UCSD-AML1 (cell line): Measurements from ENCODE around the gene ADAMTSL5.
"Not testable (repeated sequence)": the region's sequence is repeated elsewhere in the genome, so short reads cannot be mapped to it uniquely, and the experiment has no call there.

Source experiments
- DNase-seq: peaks from one replicate; lab custom pipeline; 2025; ENCODE audit not compliant: unreplicated experiment; lab: John Stamatoyannopoulos, UW

Gene ADAMTSL5

DNA sequence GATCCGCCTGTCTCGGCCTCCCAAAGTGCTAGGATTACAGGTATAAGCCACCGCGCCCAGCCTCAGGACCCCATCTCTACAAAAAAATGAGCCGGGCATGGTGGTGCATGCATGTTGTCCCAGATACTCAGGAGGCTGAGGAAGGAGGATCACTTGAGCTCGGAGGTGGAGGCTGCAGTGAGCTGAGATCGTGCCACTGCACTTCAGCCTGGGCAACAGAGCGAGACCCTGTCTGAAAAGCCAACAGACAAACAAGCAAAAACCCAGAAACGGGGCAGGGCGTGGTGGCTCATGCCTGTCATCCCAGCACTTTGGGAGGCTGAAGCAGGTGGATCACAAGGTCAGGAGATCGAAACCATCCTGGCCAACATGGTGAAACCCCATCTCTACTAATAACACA, 18.0 kb upstream of the ADAMTSL5 start:
- DNase-seq: not testable (repeated sequence)

DNA sequence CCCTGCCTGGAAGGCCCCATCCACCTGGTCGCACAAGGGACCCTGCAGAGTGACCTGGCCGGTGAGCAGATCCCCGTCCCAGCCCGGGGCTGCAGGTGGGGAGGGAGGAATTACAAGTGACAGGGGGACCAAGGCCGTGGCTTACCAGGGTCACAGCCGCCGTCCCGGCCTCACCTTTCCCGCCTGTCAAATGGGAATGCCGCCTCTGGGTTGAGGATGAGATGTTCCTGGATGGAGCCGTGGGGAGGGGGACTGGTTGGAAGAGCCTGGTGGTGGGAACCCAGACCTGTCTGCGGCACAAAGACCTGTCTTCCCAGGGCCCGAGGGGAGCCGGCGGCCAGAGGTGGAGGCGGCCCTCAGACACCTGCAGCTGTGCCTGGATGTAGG, 16.6 kb upstream of the ADAMTSL5 start:
- DNase-seq: no peak

GRCh38 chr19:1528596-1529429, 16.0 kb upstream of the ADAMTSL5 start:
- DNase-seq: no peak

- DNase-seq: no peak
Measured at GRCh38 chr19:1527650-1528309, 15.0 kb upstream of the ADAMTSL5 start.

GRCh38 chr19:1526979-1527649, 14.3 kb upstream of the ADAMTSL5 start:
- no peak for DNase-seq

DNA sequence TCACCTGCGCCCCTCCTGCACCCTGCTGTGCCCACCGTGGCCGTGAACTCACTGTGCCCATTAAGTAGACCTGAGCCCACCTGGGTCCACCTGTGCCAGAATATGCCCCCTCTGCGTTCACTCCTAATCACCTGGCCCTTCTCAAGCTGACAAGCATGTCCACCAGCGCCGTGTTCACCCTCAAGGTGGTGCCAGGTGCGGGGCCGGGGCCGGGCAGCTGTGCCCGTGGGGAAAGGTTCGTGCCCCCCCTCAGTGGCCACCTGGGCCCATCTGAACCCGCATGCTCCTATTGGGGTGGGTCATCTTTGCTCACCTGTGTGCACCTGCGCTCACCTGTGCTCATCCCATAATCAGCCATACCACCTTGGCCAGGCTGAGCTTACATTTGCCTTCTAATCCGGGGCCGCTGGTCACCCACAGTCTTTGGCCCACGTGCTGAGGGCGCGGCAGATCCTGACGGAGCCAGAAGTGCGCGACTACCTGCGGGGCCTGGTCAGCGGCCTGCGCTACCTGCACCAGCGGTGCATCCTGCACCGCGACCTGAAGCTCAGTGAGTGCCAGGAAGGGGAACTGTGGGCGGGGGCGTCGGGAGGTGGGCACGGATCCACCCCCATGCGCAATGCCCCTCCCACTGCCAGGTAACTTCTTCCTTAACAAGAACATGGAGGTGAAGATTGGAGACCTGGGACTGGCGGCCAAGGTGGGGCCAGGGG, 13.4 kb upstream of the ADAMTSL5 start:
- DNase-seq: no peak

DNA sequence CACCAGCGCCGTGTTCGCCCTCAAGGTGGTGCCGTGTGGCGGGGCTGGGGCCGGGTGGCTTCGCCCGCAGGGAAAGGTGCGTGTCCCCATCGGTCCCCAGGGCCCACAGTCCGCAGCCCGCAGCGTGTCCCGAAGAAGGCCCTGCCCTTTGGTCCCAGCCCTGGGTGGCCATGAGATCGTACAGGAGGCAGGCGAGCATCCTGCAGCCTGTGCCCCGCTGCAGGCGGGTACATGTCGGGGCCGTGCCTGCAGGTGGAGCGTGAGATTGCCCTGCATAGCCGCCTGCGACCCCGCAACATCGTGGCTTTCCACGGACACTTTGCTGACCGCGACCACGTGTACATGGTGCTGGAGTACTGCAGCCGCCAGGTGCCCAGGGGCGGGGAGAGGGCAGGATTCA, 12.5 kb upstream of the ADAMTSL5 start:
- DNase-seq: no peak

DNA sequence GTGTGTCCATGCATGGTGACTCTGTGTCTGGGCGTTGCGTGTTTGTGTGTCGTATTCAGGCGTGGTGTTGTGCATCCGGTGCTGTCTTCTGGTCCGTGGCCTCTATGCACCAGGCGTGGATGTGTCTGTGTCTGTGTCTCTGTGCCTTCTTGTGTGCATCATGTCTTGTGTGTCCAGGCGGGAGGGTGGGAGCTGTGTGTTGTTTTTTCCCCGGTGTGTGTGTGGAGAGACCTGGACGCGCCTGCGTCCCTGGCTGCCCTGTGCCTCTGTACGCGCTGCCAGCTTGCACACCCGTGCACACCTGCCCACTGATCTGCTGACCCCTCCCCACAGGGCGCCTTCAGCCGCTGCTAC, 12.1 kb upstream of the ADAMTSL5 start:
- no peak for DNase-seq

DNA sequence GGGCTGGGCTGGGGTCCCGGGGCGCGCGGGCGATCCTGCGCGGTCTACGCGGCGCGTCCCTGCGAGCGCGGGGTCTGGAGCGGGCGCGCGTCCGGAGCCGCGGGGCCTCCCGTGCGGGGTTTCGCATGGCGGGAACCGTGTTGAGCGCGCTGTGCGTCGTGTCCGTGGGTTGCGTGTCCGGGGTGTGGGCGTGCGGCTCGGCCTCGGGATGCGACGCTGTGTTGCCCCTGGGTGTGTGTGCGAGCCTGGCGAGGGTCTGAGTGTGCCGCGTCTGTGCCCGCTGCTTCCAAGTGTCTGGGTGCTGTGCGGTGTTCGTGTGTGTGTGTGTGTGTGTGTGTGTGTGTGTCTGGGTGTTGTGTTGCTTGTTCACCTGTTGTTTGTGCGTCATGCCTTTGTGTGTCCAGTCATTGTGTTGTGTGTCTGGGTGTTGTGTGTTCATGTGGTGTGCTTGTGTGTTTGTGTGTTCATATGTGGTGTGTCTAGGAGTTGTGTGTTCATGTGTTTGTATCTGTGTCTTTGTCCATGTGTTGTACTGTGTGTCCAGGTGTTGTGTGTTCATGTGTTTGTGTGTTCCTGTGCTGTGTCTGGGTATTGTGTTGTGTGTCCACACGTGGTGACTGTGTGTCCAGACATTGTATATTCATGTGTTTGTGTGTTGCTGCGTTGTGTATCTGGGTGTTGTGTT, 11.6 kb upstream of the ADAMTSL5 start:
- DNase-seq: no peak

DNA sequence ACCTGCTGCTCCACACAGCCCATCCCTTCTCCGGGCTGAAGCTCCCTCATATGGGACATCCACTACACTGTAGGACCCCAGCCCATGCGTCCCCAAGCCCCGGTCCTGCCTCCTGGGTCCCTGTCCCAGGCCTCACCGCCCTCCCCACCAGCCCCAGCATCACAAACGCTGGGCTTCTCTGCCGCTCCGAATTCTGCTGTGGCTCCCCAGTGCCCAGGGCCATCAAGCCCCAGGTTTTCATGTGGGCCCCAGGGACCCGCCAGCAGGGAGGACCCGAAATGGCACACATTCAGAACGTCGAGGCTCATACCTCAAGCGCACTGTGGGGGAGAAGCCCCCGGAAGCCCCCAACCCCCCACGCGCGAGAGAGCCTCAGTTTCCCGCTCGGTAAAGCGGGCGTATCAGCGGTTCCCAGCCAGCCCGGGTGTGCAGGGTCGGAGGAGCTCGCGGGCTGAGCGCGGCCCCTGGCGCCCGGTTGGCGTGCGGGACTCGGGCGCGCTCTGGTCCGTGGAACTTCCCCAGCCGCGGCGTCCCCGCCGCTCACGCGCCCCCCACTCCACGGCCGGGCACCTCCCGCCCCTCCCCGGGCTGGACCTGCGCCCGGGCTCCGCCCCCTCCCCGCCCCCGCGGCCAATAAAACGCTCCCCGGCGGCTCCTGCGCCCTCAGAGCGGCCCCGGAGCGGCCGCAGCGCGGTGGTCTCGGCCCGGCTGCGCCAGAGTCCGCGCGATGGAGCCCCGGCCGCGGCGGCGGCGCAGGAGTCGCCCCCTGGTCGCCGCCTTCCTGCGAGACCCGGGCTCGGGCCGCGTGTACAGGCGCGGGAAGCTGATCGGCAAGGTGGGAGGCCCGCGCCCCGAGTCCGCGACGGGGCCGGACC, 10.8 kb upstream of the ADAMTSL5 start, which contains the start of gene PLK5:
Gene PLK5 (plus strand): TSS at position 666 of the 875 bp plus-strand sequence. CDS start 2,920 bp downstream, outside the sequence.
- DNase-seq: no peak

DNA sequence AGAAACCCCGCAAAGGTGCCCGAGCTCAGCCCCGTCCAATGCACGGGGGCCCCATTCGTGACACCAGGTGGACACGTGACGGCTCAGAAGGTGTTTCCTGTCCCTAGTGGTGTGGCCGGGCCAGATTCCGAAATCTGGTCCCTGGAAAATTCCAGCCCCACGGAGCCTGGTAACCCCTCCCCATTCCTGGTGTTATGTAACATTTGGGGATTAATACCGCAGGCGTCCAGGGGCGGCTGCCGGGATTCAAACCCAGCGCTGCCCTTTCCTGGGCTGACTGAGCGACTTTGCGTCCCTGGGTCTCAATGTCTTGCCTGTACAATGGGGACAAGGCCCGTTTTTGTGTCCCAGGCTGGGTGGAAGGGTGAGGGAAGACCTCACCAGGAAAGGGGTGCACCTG, 10.0 kb upstream of the ADAMTSL5 start:
- no peak for DNase-seq

DNA sequence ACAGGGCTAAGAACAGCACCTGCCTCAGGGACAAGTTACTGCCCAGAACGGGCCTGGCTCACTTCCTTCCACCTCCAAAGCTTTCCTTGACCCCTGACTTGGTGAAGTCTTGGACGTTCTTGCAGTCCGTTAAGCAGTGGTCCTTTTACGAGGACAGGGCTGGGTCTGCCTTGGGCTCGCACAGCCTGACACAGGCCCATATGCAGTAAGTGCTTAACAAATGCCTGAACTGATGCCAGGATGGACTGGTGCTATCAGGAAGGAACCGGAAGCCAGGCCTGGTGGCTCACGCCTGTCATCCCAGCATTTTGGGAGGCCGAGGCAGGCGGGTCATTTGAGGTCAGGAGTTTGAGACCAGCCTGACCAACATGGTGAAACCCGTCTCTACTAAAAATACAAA, 9.2 kb upstream of the ADAMTSL5 start:
- no peak for DNase-seq

DNA sequence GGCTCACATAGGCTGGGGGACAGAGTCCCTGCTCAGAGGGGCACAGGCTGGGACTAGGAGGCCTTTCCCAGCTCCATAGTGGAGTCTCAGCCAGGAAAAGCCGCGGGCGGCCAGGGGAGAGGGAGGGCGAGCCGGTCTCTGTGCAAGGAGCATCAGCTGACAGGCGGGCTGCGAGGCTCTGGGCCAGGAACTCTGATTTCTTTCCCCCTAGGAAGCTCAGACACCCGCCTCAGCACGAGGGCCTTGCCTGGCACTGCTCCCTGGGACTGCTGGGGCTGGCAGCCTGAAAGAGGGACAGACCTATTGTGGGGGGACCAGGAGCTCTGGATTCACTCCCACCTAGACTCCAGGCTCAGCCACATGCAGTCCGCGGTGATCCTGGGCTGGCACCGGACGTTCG, 8.8 kb upstream of the ADAMTSL5 start:
- no peak for DNase-seq

DNA sequence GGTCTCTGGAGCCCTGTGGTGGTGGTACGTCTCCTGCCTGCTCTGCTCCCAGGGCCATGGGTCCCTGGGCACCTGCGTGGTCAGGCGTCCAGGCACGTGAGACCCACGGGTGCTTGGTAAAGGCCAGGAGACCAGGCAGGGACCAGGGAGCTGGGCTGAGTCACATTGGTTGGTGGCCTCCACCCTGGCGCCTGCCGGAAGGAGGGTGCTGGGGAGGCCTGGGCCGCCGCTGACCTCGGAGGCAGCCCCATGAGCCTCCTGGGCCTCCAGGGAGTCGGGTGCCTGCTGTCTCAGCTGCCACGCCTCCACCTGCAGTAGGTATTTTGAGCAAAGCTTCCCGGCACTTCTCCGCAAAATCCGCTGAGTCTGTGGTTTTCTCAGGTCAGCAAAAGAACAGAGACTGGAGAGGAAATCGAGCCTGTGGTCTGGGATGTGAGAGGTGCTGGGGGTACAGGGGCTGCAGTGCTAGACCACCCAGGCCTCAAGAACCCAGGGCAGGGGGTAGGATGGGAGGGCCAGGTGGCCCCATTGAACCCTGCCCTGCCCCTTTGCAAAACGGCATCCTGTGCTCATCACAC, 7.5 kb upstream of the ADAMTSL5 start:
- DNase-seq: no peak

GRCh38 chr19:1519802-1520201, 7.0 kb upstream of the ADAMTSL5 start:
- DNase-seq: not testable (repeated sequence)

- DNase-seq: no peak
Measured at GRCh38 chr19:1518471-1518870, 5.7 kb upstream of the ADAMTSL5 start.

GRCh38 chr19:1516395-1516753, 3.6 kb upstream of the ADAMTSL5 start:
- DNase-seq: no peak

DNA sequence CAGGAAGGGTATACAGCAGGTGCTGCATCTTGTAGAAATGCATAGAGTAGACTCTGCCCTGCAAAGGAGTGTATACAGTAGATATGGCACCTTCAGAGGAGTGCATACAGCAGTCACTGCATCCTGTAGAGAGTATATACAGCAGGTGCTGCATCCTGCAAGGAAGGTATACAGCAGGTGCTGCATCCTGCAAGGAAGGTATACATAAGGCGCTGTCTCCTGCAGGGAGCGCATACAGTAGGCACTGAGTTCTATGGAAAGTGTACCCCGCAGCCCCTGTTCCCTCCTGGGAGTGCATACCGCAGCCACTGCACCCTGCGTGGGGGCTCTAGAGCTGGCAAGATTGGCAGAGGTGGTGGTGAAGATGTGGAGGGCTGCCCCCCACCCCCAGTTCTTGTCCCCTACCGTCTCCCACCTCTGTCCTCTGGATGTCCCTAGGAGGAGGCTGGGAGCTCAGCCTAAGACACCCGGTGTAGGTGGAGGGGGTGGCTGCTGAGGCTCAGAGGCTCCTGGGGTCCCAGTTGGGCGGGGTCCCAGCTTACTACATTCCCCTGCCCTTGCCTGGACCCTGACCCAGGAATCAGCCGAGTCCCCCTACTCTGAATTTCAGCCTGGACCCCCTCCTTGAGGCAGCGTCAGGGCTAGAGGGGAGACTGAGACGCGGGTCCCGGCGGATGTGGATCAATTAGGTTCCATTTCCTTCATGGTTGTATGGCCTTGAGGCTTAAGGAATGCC, 2.3 kb upstream of the ADAMTSL5 start:
- DNase-seq: no peak

- DNase-seq: no peak
Measured at GRCh38 chr19:1514295-1514661, 1.5 kb upstream of the ADAMTSL5 start.
